ENCODE measurements around the gene TMEM185A. TPM values are rescaled to one million over a fixed set of nuclear protein-coding genes. Genes with fewer than 3 reads are reported as not detected.
"Not testable (repeated sequence)": the region's sequence is repeated elsewhere in the genome, so short reads cannot be mapped to it uniquely, and the experiment has no call there.

Gene TMEM185A
- total RNA-seq, 2 donors from 2014 or later, result 20.8 to 22.1 TPM

GRCh38 chrX:149569770-149570169 lies 61.8 kb downstream of the TMEM185A start:
- intact Hi-C loops (cut with DNase I), result no loop called here
- DNase-seq (ENCODE audit: low spot score), result no peak

- no peak for DNase-seq (ENCODE audit: low spot score)
- intact Hi-C loops (cut with DNase I), result no loop called here
These were observed 62.8 kb downstream of the TMEM185A start for GRCh38 chrX:149568701-149569296.

DNA sequence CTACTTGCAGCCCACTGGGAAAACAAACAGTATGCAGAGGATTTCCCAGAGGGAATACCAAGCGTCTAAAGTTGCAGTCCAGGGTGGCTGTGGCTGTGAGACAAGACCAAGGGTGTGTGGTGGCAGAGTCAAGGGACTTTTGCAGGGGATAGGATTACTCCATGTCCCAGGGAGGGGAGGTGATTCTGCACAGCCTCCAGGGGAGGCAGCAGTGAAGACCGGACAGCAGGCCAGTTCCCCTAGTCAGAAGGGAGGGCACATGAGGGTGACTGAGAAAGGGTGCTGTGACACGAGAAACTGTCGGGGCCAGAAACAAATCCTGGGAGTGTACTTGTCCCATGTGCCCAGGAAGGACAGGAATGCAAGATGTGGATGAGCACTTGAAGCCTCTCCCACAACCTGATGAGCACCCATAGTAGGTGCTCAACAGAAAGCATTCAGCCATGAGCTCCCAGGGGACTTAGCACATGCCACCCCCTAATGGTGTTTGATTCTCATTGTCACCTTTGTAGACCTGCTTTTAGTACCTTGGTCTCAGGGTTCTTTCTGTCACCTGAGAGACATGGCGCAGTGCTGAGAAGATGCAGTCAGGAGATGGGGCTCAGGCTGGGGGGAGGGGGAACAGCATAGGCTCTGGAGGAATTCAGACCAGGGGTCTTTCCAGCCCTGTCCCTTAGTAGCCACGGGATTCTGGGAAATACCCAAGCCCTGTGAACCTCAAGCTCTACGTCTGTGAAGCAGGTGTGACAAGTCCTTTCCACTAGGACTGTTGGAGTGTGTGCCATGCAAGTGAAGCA lies 63.8 kb downstream of the TMEM185A start:
- intact Hi-C loops (cut with DNase I), result no loop called here

GRCh38 chrX:149563359-149563758 lies 68.2 kb downstream of the TMEM185A start:
- intact Hi-C loops (cut with DNase I), result no loop called here
- DNase-seq (ENCODE audit: low spot score), result peak; percentile 35

More for the DNA sequence above, 63.8 kb downstream of the TMEM185A start:
- peak; percentile 44 for DNase-seq (ENCODE audit: low spot score)

- intact Hi-C loops (cut with DNase I); DNase-seq (ENCODE audit: low spot score): not testable (repeated sequence)
These were observed 76.3 kb downstream of the TMEM185A start for GRCh38 chrX:149555251-149555650.

DNA sequence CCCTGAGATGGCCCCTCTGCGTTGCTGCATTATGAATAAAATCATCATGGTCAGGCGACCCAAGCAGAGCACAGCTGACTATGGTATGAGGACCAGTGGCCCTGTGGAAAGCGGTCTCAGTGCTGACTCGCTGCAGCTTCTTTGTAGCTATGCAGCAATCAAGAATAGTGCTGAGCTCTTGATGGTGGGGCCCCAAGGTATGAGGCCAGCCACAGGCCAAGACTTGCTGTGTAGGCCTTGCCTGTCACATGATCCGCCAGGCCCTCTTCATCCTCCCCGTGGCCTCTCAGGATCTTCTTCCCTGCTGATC lies 79.7 kb downstream of the TMEM185A start:
- intact Hi-C loops (cut with DNase I); DNase-seq (ENCODE audit: low spot score): not testable (repeated sequence)

DNA sequence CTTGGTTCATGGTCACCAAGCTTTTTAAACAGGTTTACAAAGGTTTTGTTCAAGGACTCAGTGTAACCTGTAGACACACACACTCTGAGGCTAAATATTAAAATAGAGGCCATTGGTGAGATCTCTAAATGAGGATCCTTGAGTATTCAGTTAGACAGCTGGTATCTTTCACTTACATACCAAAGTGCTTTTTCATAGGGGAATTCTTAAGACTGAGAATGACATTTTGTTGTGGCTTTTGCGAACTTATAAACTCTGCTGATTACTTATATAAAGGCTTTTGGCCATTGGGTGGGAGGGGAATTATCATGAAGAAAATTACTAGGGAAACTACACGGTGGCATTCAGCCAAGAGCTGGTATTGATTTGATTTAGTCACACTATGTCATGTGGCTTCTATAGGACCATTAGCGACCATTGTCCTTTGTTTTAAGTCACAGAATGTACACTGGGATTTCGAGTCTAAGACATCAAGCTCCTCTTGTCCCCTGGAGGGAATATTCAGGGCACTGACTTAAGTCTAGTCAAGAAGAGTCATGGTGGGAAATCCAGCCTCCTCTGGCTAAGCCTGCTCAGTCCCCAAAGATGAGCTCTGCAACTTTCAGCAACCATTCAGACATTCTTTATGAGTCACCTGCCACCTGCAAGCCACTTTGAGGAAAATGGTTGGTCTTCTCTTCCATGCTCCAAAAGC lies 80.2 kb downstream of the TMEM185A start:
- intact Hi-C loops (cut with DNase I); DNase-seq (ENCODE audit: low spot score): not testable (repeated sequence)

DNA sequence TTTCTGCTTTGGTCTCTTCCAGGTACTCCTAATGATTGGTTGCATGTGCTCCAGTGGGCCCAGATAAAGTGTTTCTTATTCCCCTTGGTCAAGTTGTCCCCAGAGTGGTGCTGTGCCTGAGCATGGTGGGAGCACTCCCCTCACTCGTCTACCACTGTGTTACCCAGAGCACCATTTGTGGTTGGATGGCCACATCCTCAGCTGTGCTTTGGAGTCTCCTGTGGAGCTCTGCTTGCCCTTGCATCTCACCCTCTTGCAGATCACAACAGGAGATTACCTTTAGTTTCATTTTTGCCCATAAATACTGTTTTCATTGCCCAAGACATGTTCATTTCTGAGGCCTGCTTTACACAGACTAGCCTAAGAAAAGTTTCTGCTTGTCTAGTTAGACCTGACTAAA lies 81.1 kb downstream of the TMEM185A start:
- DNase-seq (ENCODE audit: low spot score); intact Hi-C loops (cut with DNase I): not testable (repeated sequence)

DNA sequence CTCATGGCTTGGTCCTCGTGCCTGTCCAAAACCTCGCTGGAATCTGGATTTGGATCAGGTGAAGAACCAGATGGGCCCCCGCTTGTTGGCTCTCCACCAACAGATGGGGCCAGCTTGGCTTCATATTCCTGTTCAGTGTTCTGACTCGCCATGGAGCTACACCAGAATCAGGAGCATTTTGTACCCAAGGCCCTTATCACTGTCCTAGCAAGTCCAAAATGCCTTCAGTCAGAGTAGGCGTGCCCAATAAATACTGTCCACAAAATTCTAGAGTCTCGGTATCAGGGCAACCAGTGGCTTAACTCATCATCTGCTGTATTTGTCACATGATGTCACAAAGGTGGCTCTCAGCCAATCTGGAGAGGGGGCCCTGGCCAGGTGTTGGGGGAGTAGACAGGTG lies 81.9 kb downstream of the TMEM185A start, which contains the start of gene HSFX3:
HSFX3 (minus strand) TSS at position 224 of the 400 bp plus-strand sequence; CDS start at position 152, 72 bp downstream.
- intact Hi-C loops (cut with DNase I); DNase-seq (ENCODE audit: low spot score): not testable (repeated sequence)

DNA sequence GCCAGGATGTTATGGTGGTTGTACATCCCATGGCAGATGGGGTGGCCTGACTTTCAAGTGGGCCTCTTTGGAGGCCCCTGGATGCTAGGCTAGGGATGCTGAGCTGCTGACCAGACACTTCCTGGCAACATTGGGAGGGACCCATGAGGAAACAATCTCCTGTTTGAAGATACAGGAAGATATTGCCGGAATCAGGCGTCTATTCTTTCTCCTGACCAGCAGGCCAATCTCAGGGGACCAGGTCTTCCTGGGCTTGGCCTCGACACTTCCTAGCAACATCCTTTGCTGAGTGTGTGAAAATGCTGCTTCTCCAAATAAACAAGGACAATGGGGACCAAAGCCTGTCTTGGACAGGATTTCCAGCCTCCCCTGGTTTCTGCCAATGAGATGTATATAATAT lies 83.8 kb downstream of the TMEM185A start:
- DNase-seq (ENCODE audit: low spot score); intact Hi-C loops (cut with DNase I): not testable (repeated sequence)

DNA sequence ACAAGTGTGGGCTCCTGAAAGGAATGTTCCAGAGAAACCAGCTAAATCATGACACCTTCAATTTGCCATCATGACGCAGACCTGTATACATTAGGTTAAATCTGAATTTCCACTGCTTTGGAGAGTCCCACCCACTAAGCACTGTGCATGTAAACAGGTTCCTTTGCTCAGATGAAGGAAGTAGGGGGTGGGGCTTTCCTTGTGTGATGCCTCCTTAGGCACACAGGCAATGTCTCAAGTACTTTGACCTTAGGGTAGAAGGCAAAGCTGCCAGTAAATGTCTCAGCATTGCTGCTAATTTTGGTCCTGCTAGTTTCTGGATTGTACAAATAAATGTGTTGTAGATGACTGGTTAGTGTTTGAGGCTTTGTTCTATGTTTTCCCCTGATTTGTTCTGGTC lies 84.6 kb downstream of the TMEM185A start:
- DNase-seq (ENCODE audit: low spot score); intact Hi-C loops (cut with DNase I): not testable (repeated sequence)

Other genes with a start within 250 kb of the TMEM185A start
- 100 to 1,000 TPM in 1 of 2 donors, 10 to 100 TPM in 1; 88.2 to 102 TPM for gene IDS, start 126.5 kb downstream of the TMEM185A start, total RNA-seq
- 10 to 100 TPM; 15.8 to 18.1 TPM for gene EOLA1, start 90.8 kb downstream of the TMEM185A start, total RNA-seq
- gene HSFX3, start 81.9 kb downstream of the TMEM185A start, total RNA-seq, result not detected
- gene MAGEA9B, start 44.3 kb downstream of the TMEM185A start, total RNA-seq, result not detected
- under 1 TPM in 1 of 2 donors, not detected in 1; 0.48 TPM for gene HSFX2, start 36.5 kb downstream of the TMEM185A start, total RNA-seq
- not detected for gene MAGEA11, start 80.3 kb upstream of the TMEM185A start, total RNA-seq
- gene HSFX1, start 142.3 kb upstream of the TMEM185A start, total RNA-seq, result 1 to 10 TPM; 1.0 to 1.4 TPM
- not detected for gene MAGEA9, start 150.1 kb upstream of the TMEM185A start, total RNA-seq
- gene MAGEA8, start 249.4 kb upstream of the TMEM185A start, total RNA-seq, result not detected